Endodermal cell (in vitro differentiated cells): Measurements from ENCODE around the gene PMFBP1. TPM values are rescaled to one million over a fixed set of nuclear protein-coding genes. Genes with fewer than 3 reads are reported as not detected.

Source experiments
- DNase-seq: peaks from one replicate; pipeline ENCODE4 v3.0.0-alpha.2; 2017
- H3K27ac ChIP-seq: 2 replicates; pipeline ENCODE4 v1.5.1; 2013; ENCODE audit warnings: mild to moderate bottlenecking, low read depth, low read length, moderate library complexity
- H3K27me3 ChIP-seq: 2 replicates; pipeline ENCODE4 v1.6.1; 2013; ENCODE audit warnings: mild to moderate bottlenecking, low read length, moderate library complexity; ENCODE audit not compliant: insufficient read depth, control insufficient read depth, poor library complexity, severe bottlenecking
- H3K36me3 ChIP-seq: 2 replicates; pipeline ENCODE4 v1.7.0; 2013; ENCODE audit warnings: mild to moderate bottlenecking, low read length, moderate library complexity; ENCODE audit not compliant: control insufficient read depth, insufficient read depth
- H3K4me1 ChIP-seq: one replicate; pipeline ENCODE4 v1.7.0; 2013; ENCODE audit warnings: low read length; ENCODE audit not compliant: control insufficient read depth, insufficient read depth
- H3K4me3 ChIP-seq: 2 replicates; pipeline ENCODE4 v1.5.1; 2013; ENCODE audit warnings: mild to moderate bottlenecking, low read length, moderate library complexity
- H3K9ac ChIP-seq: 2 replicates; pipeline ENCODE4 v1.6.1; 2013; ENCODE audit warnings: mild to moderate bottlenecking, low read length, moderate library complexity; ENCODE audit not compliant: poor library complexity, severe bottlenecking; ENCODE audit errors: extremely low read depth
- H3K9me3 ChIP-seq: 2 replicates; pipeline ENCODE4 v1.6.1; 2013; ENCODE audit warnings: mild to moderate bottlenecking, low read length, moderate library complexity; ENCODE audit not compliant: control insufficient read depth
- H3K27ac Mint-ChIP-seq: 2 replicates; pipeline ENCODE4 v1.8.0; 2020; ENCODE audit warnings: mixed read lengths
- H3K27me3 Mint-ChIP-seq: 2 replicates; pipeline ENCODE4 v1.8.0; 2021; ENCODE audit warnings: mild to moderate bottlenecking, mixed read lengths; ENCODE audit not compliant: insufficient read depth
- H3K36me3 Mint-ChIP-seq: 2 replicates; pipeline ENCODE4 v1.8.0; 2020; ENCODE audit warnings: low read depth, mixed read lengths
- H3K4me1 Mint-ChIP-seq: 2 replicates; pipeline ENCODE4 v1.8.0; 2020; ENCODE audit warnings: mixed read lengths
- H3K4me3 Mint-ChIP-seq: 2 replicates; pipeline ENCODE4 v1.8.0; 2020; ENCODE audit warnings: mild to moderate bottlenecking, moderate library complexity, mixed read lengths
- H3K9me3 Mint-ChIP-seq: 2 replicates; pipeline ENCODE4 v1.8.0; 2020; ENCODE audit warnings: mild to moderate bottlenecking, mixed read lengths
- CTCF ChIP-seq: fragments of 200-600 bp; sonication (generic); conservative IDR thresholded peaks from 2 replicates; pipeline ENCODE4 v1.5.0; 2021; ENCODE audit warnings: antibody characterized with exemption, mild to moderate bottlenecking
- WGBS, 2 experiments: methylation state at CpG; one replicate each; pipeline versions ENCODE4 v1.1.5 to v1.1.7; 2013; ENCODE audit warnings: missing lambda C conversion rate in 2 of 2, mixed read lengths in 1 of 2; ENCODE audit not compliant: insufficient coverage in 1 of 2, insufficient read length in 1 of 2; 5-methylcytosine and 5-hydroxymethylcytosine counted together
- total RNA-seq, 2 donors: library from RNA; stranded (reverse); fragmentation: NEBNext Ultra II Directional in 1 of 2; extraction: Animal tissue kit (Norgen Biotek cat#: 25700) in 1 of 2; gene quantifications; 2 replicates in 1 of 2; 3 replicates in 1 of 2; pipeline ENCODE4 v1.2.1, GENCODE V29; 2021

Gene PMFBP1
- total RNA-seq, 2 donors from 2014 or later = 2.1 to 4.1 TPM

DNA sequence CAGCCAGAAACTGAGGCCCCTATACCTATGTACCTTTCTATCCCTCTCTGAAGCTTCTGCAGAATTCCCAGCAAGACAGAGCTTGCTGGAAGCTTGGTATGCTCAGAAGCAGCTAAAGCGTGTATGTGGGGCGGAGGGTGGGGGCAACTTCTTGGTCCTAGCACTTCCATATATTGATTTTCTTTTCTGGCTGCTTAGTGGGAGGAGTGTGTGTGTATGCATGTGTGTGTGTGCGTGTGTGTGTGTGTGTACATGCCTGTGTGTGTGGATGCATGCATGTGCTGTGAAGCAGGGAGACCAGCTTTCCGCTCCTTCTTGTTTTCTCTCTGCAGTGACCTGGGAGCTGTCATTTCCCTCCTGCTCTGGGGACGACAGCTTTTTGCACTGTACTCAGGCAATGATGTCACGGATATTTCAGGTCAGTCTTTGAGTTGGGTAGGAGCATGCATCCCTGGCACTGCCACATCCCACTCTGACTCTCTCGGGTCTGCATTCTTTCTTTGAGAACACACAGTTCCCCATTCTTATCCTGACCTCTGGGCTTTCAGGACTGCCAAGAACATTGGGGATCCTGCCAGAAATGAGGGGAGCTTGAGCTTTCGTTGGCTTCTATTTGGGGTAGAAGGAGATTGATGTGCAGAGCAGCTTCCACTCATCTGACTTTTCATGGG lies 98.3 kb downstream of the PMFBP1 start:
- DNase-seq = no peak
- Histone ChIP-seq H3K4me3 (no peak overlapping the region), H3K9ac (no peak overlapping the region), H3K4me1 (no peaks in the 10 kb centered on the region), H3K27me3 (no peaks in the 10 kb centered on the region), H3K27ac (no peak overlapping the region), H3K9me3 (peaks cover 6% of the 10 kb centered on the region), H3K36me3 (no peaks in the 10 kb centered on the region)
- H3K36me3 Mint-ChIP-seq = no peaks in the 10 kb centered on the region
- no peak overlapping the region for H3K4me3 Mint-ChIP-seq
- no peak for TF ChIP-seq CTCF
- H3K4me1 Mint-ChIP-seq = peaks cover 24% of the 10 kb centered on the region
- no peak overlapping the region for H3K27ac Mint-ChIP-seq
- no peaks in the 10 kb centered on the region for H3K9me3 Mint-ChIP-seq
- H3K27me3 Mint-ChIP-seq = peaks cover 1% of the 10 kb centered on the region
- WGBS, 2 experiments = 93 to 95% methylated on average over 3 to 8 of the region's 8 CpGs

- H3K4me1 Mint-ChIP-seq = peaks cover 16% of the 10 kb centered on the region
- peak; percentile 80 for DNase-seq
- H3K4me3 Mint-ChIP-seq = peak overlapping the region; percentile 2
- H3K27ac ChIP-seq = no peak overlapping the region
- H3K4me3 ChIP-seq = no peak overlapping the region
- H3K9me3 Mint-ChIP-seq = no peaks in the 10 kb centered on the region
- no peak for TF ChIP-seq CTCF
- peak overlapping the region; percentile 94 for H3K27ac Mint-ChIP-seq
- H3K9ac ChIP-seq = no peak overlapping the region
- H3K4me1 ChIP-seq = no peaks in the 10 kb centered on the region
- peaks cover 1% of the 10 kb centered on the region for H3K27me3 Mint-ChIP-seq
- 87 to 89% methylated on average over 10 to 12 of the region's 12 CpGs for WGBS, 2 experiments
- peaks cover 6% of the 10 kb centered on the region for H3K9me3 ChIP-seq
- no peaks in the 10 kb centered on the region for H3K27me3 ChIP-seq
- H3K36me3 Mint-ChIP-seq = no peaks in the 10 kb centered on the region
- no peaks in the 10 kb centered on the region for H3K36me3 ChIP-seq
These were observed 99.2 kb downstream of the PMFBP1 start for GRCh38 chr16:72072514-72073342.

Other genes with a start within 250 kb of the PMFBP1 start
- under 1 TPM; 0.07 to 0.13 TPM for gene PKD1L3, start 171.8 kb downstream of the PMFBP1 start, total RNA-seq
- gene DHODH, start 163.4 kb downstream of the PMFBP1 start, total RNA-seq = 10 to 100 TPM; 15.5 to 17.4 TPM
- 1 to 10 TPM; 3.9 to 9.5 TPM for gene HP, start 117.7 kb downstream of the PMFBP1 start, total RNA-seq
- gene HPR, start 108.9 kb downstream of the PMFBP1 start, total RNA-seq = under 1 TPM in 1 of 2 donors, not detected in 1; 0.69 TPM
- gene TXNL4B, start 78.5 kb downstream of the PMFBP1 start, total RNA-seq = 10 to 100 TPM; 10.6 to 13.1 TPM
- 10 to 100 TPM; 66.9 to 80.1 TPM for gene DHX38, start 78.3 kb downstream of the PMFBP1 start, total RNA-seq